ENCODE data around the gene MPRIP. TPM values are rescaled to one million over a fixed set of nuclear protein-coding genes. Genes with fewer than 3 reads are reported as not detected.

The MPRIP gene
- total RNA-seq, 2 experiments from 2014 or later = 132 to 135 TPM

- Mint-ChIP-seq H3K27ac (no peak overlapping the region), H3K4me3 (no peak overlapping the region), H3K9me3 (no peaks in the 10 kb centered on the region), H3K27me3 (no peaks in the 10 kb centered on the region), H3K36me3 (ENCODE audit: low read depth) (peaks cover 5% of the 10 kb centered on the region), H3K4me1 (ENCODE audit: low read depth) (peaks cover 10% of the 10 kb centered on the region)
- DNase-seq (no peak), ATAC-seq (peak; percentile 42)
- no peak for TF ChIP-seq CTCF (IDR thresholded peaks at IDR 0.05)
- ChIA-PET POLR2A (no interaction called here), CTCF (no interaction called here)
- intact Hi-C loops (cut with micrococcal nuclease) = no loop called here
Observed at GRCh38 chr17:17137731-17138585, 95.7 kb downstream of the MPRIP start.

- H3K27me3 Mint-ChIP-seq = no peaks in the 10 kb centered on the region
- DNase-seq = no peak
- ChIA-PET POLR2A (no interaction called here), CTCF (no interaction called here)
- H3K4me1 Mint-ChIP-seq (ENCODE audit: low read depth) = peaks cover 10% of the 10 kb centered on the region
- peaks cover 8% of the 10 kb centered on the region for H3K36me3 Mint-ChIP-seq (ENCODE audit: low read depth)
- H3K27ac Mint-ChIP-seq = no peak overlapping the region
- H3K4me3 Mint-ChIP-seq = no peak overlapping the region
- ATAC-seq = no peak
- TF ChIP-seq CTCF (IDR thresholded peaks at IDR 0.05) = no peak
- intact Hi-C loops (cut with micrococcal nuclease) = no loop called here
- H3K9me3 Mint-ChIP-seq = no peaks in the 10 kb centered on the region
Observed at GRCh38 chr17:17139972-17140589, 97.8 kb downstream of the MPRIP start.

DNA sequence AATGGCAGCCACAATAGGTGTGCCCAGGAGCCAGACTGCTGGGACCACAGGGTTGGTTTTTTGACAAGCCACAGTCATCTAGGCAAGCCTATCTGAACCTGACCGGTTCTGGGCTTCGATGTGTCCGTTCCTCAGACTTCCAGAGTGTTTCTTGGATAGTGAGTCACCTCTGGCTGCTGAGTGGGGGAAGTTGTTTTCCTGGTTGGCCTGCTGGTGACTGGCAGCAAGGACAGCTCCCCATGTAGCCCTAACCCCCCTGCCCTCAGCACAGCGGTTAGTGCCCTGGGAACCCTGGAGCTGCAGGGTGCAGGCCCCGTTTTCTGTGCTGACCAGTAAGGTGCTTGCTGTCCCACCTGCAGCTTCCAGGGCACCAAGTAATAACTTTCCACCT, 98.3 kb downstream of the MPRIP start:
- CTCF ChIA-PET = interaction anchor here (1.1 to 1.7 kb wide), 2 partner anchors 19 to 21 kb away, joined by 3 to 4 read pairs; no protein-coding TSS in a partner anchor
- Mint-ChIP-seq H3K36me3 (ENCODE audit: low read depth) (peaks cover 8% of the 10 kb centered on the region), H3K27ac (peak overlapping the region; percentile 11), H3K4me1 (ENCODE audit: low read depth) (peaks cover 10% of the 10 kb centered on the region), H3K9me3 (no peaks in the 10 kb centered on the region), H3K4me3 (no peak overlapping the region), H3K27me3 (no peaks in the 10 kb centered on the region)
- no peak for TF ChIP-seq CTCF (IDR thresholded peaks at IDR 0.05)
- intact Hi-C loops (cut with micrococcal nuclease) = no loop called here
- DNase-seq (no peak), ATAC-seq (no peak)
- POLR2A ChIA-PET = no interaction called here

DNA sequence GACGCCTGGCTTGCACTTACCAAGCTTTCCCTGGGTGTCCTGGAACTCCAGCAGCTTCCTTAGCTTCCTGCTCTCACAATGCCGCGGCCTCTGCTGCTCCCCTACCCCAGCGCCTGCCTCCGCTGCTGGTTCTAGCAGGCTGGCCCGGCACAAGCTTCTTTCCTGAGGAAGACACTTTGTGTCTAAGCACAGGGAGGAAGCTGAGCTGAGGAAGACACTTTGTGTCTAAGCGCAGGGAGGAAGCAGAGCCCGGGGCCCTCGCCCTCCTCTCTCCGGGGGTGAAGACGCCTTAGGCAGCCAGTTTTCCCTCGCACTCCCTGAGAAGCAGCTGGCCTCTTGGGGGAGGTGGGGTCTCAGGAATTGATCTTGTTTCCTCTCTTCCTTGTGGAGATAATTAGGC, 99.0 kb downstream of the MPRIP start:
- intact Hi-C loops (cut with micrococcal nuclease) = no loop called here
- peaks cover 8% of the 10 kb centered on the region for H3K36me3 Mint-ChIP-seq (ENCODE audit: low read depth)
- H3K27me3 Mint-ChIP-seq = no peaks in the 10 kb centered on the region
- H3K4me1 Mint-ChIP-seq (ENCODE audit: low read depth) = peaks cover 10% of the 10 kb centered on the region
- H3K9me3 Mint-ChIP-seq = no peaks in the 10 kb centered on the region
- DNase-seq (no peak), ATAC-seq (no peak)
- POLR2A ChIA-PET = no interaction called here
- no peak overlapping the region for H3K4me3 Mint-ChIP-seq
- CTCF ChIA-PET = interaction anchor here (0.7 to 1.8 kb wide), 23 partner anchors 11 to 181 kb away, joined by 3 to 10 read pairs (median 4); no protein-coding TSS in a partner anchor
- no peak overlapping the region for H3K27ac Mint-ChIP-seq
- TF ChIP-seq CTCF (IDR thresholded peaks at IDR 0.05) = no peak

Measured in activated CD8-positive, alpha-beta T cell treated with anti-CD3 and anti-CD28 coated beads for 36 hours (primary cell).